MM.1S (cell line): ENCODE measurements around the gene DNM1.

Experiments used
- EZH2 ChIP-seq: fragments of 300-600 bp; sonication (generic); optimal IDR thresholded peaks from 2 replicates; pipeline ENCODE3; 2017; ENCODE audit warnings: low read depth, mild to moderate bottlenecking, antibody characterized with exemption, low read length, mixed read lengths
- TF ChIP-seq, protein P1 (sequence below): fragments of 300-600 bp; sonication (generic); IDR thresholded peaks from 2 replicates; pipeline ENCODE4 v1.5.1; 2016; ENCODE audit warnings: antibody characterized with exemption, low read length, mixed read lengths

DNA sequence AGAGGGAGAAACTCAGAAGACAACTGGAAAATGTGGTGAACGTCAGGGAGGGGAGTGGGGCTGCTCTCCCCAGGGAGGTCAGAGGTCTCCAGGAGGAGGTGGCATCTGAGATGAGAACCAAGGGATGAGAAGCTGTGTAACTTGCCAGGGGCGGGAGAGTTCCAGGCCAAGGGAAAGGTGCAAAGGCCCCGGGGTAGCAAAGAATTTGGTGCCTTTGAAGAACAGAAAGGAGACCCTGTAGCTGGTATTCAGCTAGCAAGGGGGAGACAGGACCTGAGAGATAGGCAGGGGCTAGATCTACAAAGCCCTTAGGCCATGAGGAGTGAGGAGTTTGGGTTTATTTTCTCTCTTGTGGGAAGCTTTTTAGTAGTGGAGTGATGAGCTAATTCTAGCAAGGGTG is 3.3 kb downstream of the DNM1 start:
- TF ChIP-seq, protein P1, sequence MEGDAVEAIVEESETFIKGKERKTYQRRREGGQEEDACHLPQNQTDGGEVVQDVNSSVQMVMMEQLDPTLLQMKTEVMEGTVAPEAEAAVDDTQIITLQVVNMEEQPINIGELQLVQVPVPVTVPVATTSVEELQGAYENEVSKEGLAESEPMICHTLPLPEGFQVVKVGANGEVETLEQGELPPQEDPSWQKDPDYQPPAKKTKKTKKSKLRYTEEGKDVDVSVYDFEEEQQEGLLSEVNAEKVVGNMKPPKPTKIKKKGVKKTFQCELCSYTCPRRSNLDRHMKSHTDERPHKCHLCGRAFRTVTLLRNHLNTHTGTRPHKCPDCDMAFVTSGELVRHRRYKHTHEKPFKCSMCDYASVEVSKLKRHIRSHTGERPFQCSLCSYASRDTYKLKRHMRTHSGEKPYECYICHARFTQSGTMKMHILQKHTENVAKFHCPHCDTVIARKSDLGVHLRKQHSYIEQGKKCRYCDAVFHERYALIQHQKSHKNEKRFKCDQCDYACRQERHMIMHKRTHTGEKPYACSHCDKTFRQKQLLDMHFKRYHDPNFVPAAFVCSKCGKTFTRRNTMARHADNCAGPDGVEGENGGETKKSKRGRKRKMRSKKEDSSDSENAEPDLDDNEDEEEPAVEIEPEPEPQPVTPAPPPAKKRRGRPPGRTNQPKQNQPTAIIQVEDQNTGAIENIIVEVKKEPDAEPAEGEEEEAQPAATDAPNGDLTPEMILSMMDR: no peak
- no peak for TF ChIP-seq EZH2
